Mesenchymal stem cell (in vitro differentiated cells and primary cell): Measurements from ENCODE around the gene AUTS2.

Source experiments
- DNase-seq: peaks from one replicate; pipeline ENCODE4 v3.0.0-alpha.2; 2013
- H2AFZ ChIP-seq: one replicate; pipeline ENCODE4 v1.6.1; 2013; ENCODE audit warnings: low read depth, mild to moderate bottlenecking, control low read depth, inconsistent platforms, low read length, moderate library complexity
- H2AK5ac ChIP-seq: 2 replicates; pipeline ENCODE4 v1.6.1; 2013; ENCODE audit warnings: low read length, moderate library complexity, mild to moderate bottlenecking, inconsistent platforms; ENCODE audit not compliant: severe bottlenecking
- H2BK120ac ChIP-seq: one replicate; pipeline ENCODE4 v1.6.1; 2013; ENCODE audit warnings: low read depth, mild to moderate bottlenecking, inconsistent platforms, low read length, moderate library complexity
- H2BK12ac ChIP-seq, 2 experiments: one replicate each; pipeline ENCODE4 v1.6.1; 2013; ENCODE audit warnings: inconsistent platforms in 2 of 2, low read length in 2 of 2, mild to moderate bottlenecking in 2 of 2, moderate library complexity in 2 of 2, control low read depth in 1 of 2
- H2BK15ac ChIP-seq: one replicate; pipeline ENCODE4 v1.6.1; 2013; ENCODE audit warnings: mild to moderate bottlenecking, low read depth, inconsistent platforms; ENCODE audit not compliant: poor library complexity, severe bottlenecking
- H2BK5ac ChIP-seq: 2 replicates; pipeline ENCODE4 v1.6.1; 2013; ENCODE audit warnings: low read depth, mild to moderate bottlenecking, low read length, control low read depth, inconsistent platforms; ENCODE audit not compliant: poor library complexity, severe bottlenecking
- H3K14ac ChIP-seq, 2 experiments: one replicate each; pipeline ENCODE4 v1.6.1; 2013; ENCODE audit warnings: inconsistent platforms in 2 of 2, low read length in 2 of 2, control low read depth in 1 of 2, mild to moderate bottlenecking in 1 of 2, moderate library complexity in 1 of 2
- H3K18ac ChIP-seq, 2 experiments: one replicate each; pipeline ENCODE4 v1.6.1; 2013; ENCODE audit warnings: inconsistent platforms in 2 of 2, low read length in 2 of 2, control low read depth in 1 of 2, low read depth in 1 of 2, mild to moderate bottlenecking in 1 of 2
- H3K23ac ChIP-seq, 2 experiments: one replicate each; pipeline ENCODE4 v1.6.1; 2013; ENCODE audit warnings: inconsistent platforms in 2 of 2, low read length in 2 of 2, mild to moderate bottlenecking in 2 of 2, moderate library complexity in 2 of 2, control low read depth in 1 of 2
- H3K27ac ChIP-seq: 2 replicates; pipeline ENCODE4 v1.5.1; 2013; ENCODE audit warnings: mild to moderate bottlenecking, moderate library complexity, low read length, control low read depth, inconsistent platforms; ENCODE audit not compliant: poor library complexity, severe bottlenecking
- H3K27me3 ChIP-seq, 2 experiments: 2 replicates each; pipeline versions ENCODE4 v1.6.1 to v1.7.0; 2013; ENCODE audit warnings: low read length in 2 of 2, mild to moderate bottlenecking in 2 of 2, moderate library complexity in 2 of 2, control low read depth in 1 of 2, inconsistent platforms in 1 of 2; ENCODE audit not compliant: control insufficient read depth in 1 of 2, insufficient read depth in 1 of 2
- H3K36me3 ChIP-seq, 2 experiments: 2 replicates each; pipeline versions ENCODE4 v1.6.1 to v1.7.0; 2013; ENCODE audit warnings: low read length in 2 of 2, control low read depth in 1 of 2, inconsistent platforms in 1 of 2, low read depth in 1 of 2, mild to moderate bottlenecking in 1 of 2; ENCODE audit not compliant: insufficient read depth in 2 of 2, control insufficient read depth in 1 of 2
- H3K4ac ChIP-seq, 2 experiments: one replicate each; pipeline ENCODE4 v1.6.1; 2013; ENCODE audit warnings: inconsistent platforms in 2 of 2, low read length in 2 of 2, mild to moderate bottlenecking in 2 of 2, moderate library complexity in 2 of 2, control low read depth in 1 of 2, low read depth in 1 of 2
- H3K4me1 ChIP-seq: 2 replicates; pipeline ENCODE4 v1.6.1; 2013; ENCODE audit warnings: low read depth, low read length, control low read depth; ENCODE audit not compliant: control insufficient read depth, insufficient read depth
- H3K4me2 ChIP-seq: 2 replicates; pipeline ENCODE4 v1.6.1; 2013; ENCODE audit warnings: low read length, mild to moderate bottlenecking, inconsistent platforms; ENCODE audit not compliant: poor library complexity, severe bottlenecking
- H3K4me3 ChIP-seq, 2 experiments: 2 replicates each; pipeline versions ENCODE4 v1.5.1 to v1.7.0; 2013; ENCODE audit warnings: low read length in 2 of 2, mild to moderate bottlenecking in 2 of 2, control low read depth in 1 of 2, low read depth in 1 of 2; ENCODE audit not compliant: insufficient read depth in 1 of 2
- H3K79me1 ChIP-seq: replicated peaks from 2 replicates; pipeline ENCODE4 v1.6.1; 2013; ENCODE audit warnings: mild to moderate bottlenecking, control low read depth, low read length, inconsistent platforms; ENCODE audit not compliant: poor library complexity, severe bottlenecking
- H3K9ac ChIP-seq: 2 replicates; pipeline ENCODE4 v1.7.0; 2013; ENCODE audit warnings: mild to moderate bottlenecking, low read length, moderate library complexity
- H3K9me3 ChIP-seq: 2 replicates; pipeline ENCODE4 v1.7.0; 2013; ENCODE audit warnings: mild to moderate bottlenecking, low read length; ENCODE audit not compliant: control insufficient read depth
- H4K8ac ChIP-seq: one replicate; pipeline ENCODE4 v1.6.1; 2013; ENCODE audit warnings: inconsistent platforms, mild to moderate bottlenecking, low read length, moderate library complexity
- H4K91ac ChIP-seq: one replicate; pipeline ENCODE4 v1.6.1; 2013; ENCODE audit warnings: mild to moderate bottlenecking, low read length, inconsistent platforms
- WGBS: methylation state at CpG from one replicate; pipeline ENCODE4 v1.1.7; 2013; ENCODE audit warnings: mixed read lengths; 5-methylcytosine and 5-hydroxymethylcytosine counted together

AUTS2 gene

DNA sequence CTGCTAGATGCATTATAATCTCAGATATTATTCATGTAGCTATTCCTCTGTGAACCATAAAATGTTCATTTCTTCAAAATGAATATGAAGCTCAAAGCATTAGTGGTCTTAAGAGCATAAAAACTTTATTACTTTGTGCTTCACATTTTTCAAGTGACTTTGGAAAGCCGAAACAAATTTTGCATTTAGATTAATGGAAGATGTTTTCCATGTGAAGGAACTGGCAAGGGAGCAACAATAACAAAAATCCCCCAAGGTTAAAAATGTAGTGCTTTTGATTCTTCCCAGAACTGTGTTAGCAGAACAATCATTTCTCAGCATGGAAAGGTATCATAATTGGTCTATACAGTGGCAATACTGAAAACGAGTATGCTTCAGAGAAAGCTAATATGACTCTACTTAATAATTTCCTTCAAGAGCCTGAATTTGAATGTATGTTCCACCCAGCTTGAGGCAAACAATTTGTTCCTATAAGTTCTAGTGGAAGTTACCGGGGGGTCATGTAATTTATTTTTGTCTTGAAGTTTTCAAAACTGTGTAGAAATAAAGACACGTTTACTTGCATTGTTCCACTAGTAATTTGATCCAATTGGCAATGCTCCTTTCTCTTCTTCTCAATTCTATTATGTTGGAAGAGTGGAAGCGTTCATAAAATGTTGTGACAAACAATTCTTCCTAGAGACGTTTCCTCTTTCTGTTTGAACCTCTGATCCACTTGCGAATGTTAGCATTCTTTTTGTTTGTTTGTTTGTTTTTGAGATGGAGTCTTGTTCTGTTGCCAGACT is 665.4 kb downstream of the AUTS2 start:
- Histone ChIP-seq H2BK5ac (no peak overlapping the region), H3K9me3 (no peaks in the 10 kb centered on the region), H3K18ac (no peak overlapping the region), H3K4me3 (no peak overlapping the region), H2AK5ac (no peak overlapping the region), H3K27me3 (peaks cover 0 to 28% of the 10 kb centered on the region in 2 experiments), H4K8ac (no peak overlapping the region), H2AFZ (no peak overlapping the region), H3K4ac (no peak overlapping the region), H3K9ac (no peak overlapping the region), H3K36me3 (no peaks in the 10 kb centered on the region), H3K79me1 (no peaks in the 10 kb centered on the region), H2BK120ac (no peak overlapping the region), H3K4me1 (no peaks in the 10 kb centered on the region), H3K14ac (no peak overlapping the region), H3K23ac (no peak overlapping the region), H2BK15ac (no peak overlapping the region), H3K4me2 (no peak overlapping the region), H2BK12ac (no peak overlapping the region), H3K27ac (no peak overlapping the region), H4K91ac (no peak overlapping the region)
- DNase-seq: no peak
- 84% methylated on average over 7 of the region's 7 CpGs for WGBS

DNA sequence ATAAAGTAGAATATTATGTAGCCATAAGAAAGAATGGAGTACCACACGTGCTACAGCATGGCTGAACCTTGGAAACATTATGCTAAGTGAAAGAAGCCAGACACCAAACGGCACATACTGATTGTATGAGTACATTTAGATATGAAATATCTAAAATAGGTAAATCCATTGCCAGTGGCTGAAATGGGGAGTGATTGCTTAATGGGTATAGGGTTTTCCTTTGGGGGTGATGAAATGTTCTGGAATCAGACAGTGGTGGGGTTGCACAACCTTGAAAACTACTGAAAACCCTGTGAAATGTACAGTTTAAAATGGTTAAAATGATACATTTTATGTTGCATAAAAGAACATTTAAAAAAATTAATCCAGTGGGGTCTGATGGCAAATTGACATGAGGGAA is 667.9 kb downstream of the AUTS2 start:
- H2AFZ ChIP-seq: no peak overlapping the region
- no peak overlapping the region for H3K23ac ChIP-seq
- H3K18ac ChIP-seq: no peak overlapping the region
- H3K27ac ChIP-seq: no peak overlapping the region
- no peak overlapping the region for H3K4ac ChIP-seq
- H3K9ac ChIP-seq: no peak overlapping the region
- no peaks in the 10 kb centered on the region for H3K36me3 ChIP-seq
- H3K9me3 ChIP-seq: no peaks in the 10 kb centered on the region
- no peak overlapping the region for H3K4me2 ChIP-seq
- 83% methylated on average over 2 of the region's 2 CpGs for WGBS
- no peak overlapping the region for H3K14ac ChIP-seq
- H2BK5ac ChIP-seq: no peak overlapping the region
- no peak overlapping the region for H2BK12ac ChIP-seq
- no peak overlapping the region for H4K8ac ChIP-seq
- no peaks in the 10 kb centered on the region for H3K4me1 ChIP-seq
- no peak overlapping the region for H3K4me3 ChIP-seq
- H3K79me1 ChIP-seq: no peaks in the 10 kb centered on the region
- H2BK15ac ChIP-seq: no peak overlapping the region
- no peak overlapping the region for H2BK120ac ChIP-seq
- no peak overlapping the region for H2AK5ac ChIP-seq
- H3K27me3 ChIP-seq: peaks cover 0 to 33% of the 10 kb centered on the region in 2 experiments
- H4K91ac ChIP-seq: no peak overlapping the region
- DNase-seq: no peak

DNA sequence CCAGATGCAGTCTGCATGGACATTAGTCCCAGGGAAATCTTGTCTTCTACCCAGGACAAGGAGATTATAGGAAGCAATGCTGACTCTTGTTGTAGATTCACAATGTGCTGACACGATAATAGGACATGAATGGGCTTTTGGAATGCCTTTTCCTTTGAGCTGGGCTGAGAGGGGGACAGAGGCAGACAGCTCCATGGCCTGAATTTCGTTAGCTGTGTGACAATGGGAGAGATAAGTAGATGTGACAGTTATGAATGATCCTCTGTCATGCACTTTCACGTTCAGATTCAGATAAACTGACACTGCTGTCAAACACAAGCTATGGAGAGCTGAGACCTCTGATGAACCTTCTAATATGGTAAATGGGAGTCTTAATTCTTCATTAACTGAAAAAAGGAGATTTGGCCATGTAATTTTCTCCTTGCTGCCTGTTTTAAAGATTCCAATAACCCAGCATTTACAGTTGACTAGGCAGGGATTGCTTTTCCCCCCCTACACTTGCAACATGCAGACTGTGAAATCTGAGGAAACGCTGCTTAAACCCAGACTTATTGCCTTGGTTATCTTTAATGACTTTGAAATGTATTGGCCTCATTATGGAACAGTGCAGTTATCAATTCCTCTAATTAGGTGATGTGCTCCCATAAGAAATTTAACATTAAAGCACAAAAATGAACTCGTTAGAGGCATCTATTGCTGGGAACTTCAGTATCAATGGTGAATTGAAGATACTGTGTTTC is 669.3 kb downstream of the AUTS2 start:
- Histone ChIP-seq H3K27me3 (peaks cover 0 to 27% of the 10 kb centered on the region in 2 experiments), H4K91ac (no peak overlapping the region), H2BK5ac (no peak overlapping the region), H2BK120ac (no peak overlapping the region), H2BK15ac (no peak overlapping the region), H3K9me3 (no peaks in the 10 kb centered on the region), H3K4me3 (no peak overlapping the region), H3K18ac (no peak overlapping the region), H3K79me1 (no peaks in the 10 kb centered on the region), H4K8ac (no peak overlapping the region), H3K36me3 (no peaks in the 10 kb centered on the region), H3K4me2 (no peak overlapping the region), H3K9ac (no peak overlapping the region), H2BK12ac (no peak overlapping the region), H3K27ac (no peak overlapping the region), H3K23ac (no peak overlapping the region), H3K14ac (no peak overlapping the region), H3K4ac (no peak overlapping the region), H2AK5ac (no peak overlapping the region), H2AFZ (no peak overlapping the region), H3K4me1 (no peaks in the 10 kb centered on the region)
- DNase-seq: no peak
- WGBS: 51% methylated on average over 3 of the region's 5 CpGs

DNA sequence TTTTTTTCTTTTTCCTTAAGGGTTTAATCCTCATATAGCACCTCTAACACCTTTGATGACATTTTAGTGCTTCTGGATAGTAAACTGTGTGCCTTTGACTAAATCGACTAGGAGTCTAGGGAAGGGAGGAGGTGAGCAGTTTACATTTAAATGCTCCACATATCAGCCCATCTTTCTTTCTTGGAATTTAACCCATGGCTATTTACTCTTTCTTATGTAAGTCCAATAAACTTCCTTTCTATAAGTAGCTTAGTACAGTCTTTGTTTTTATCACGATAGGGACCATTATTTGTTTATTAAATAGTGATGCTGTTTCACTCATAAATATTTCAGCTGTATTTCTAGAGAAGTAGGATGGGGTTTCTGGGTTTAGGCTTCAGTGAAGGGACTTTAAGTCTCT is 669.9 kb downstream of the AUTS2 start:
- no CpG with 5 or more reads among the region's 2 CpGs for WGBS
- no peaks in the 10 kb centered on the region for H3K4me1 ChIP-seq

More for the DNA sequence above, 669.9 kb downstream of the AUTS2 start:
- H3K79me1 ChIP-seq: no peaks in the 10 kb centered on the region
- no peak overlapping the region for H3K23ac ChIP-seq
- no peak for DNase-seq
- H3K9ac ChIP-seq: no peak overlapping the region
- H2AFZ ChIP-seq: no peak overlapping the region
- H3K4me2 ChIP-seq: no peak overlapping the region
- no peak overlapping the region for H2BK12ac ChIP-seq
- H3K9me3 ChIP-seq: no peaks in the 10 kb centered on the region
- no peak overlapping the region for H2BK120ac ChIP-seq
- H2BK5ac ChIP-seq: no peak overlapping the region
- no peak overlapping the region for H3K4me3 ChIP-seq
- no peak overlapping the region for H3K18ac ChIP-seq
- no peak overlapping the region for H2BK15ac ChIP-seq
- no peak overlapping the region for H3K14ac ChIP-seq
- H2AK5ac ChIP-seq: no peak overlapping the region
- no peak overlapping the region for H3K27ac ChIP-seq
- no peak overlapping the region for H4K8ac ChIP-seq
- no peak overlapping the region for H3K4ac ChIP-seq
- H3K36me3 ChIP-seq: no peaks in the 10 kb centered on the region
- H3K27me3 ChIP-seq: peaks cover 0 to 25% of the 10 kb centered on the region in 2 experiments
- H4K91ac ChIP-seq: no peak overlapping the region
